Keratinocyte (primary cell): ENCODE measurements around the gene DNAJC18. TPM values are rescaled to one million over a fixed set of nuclear protein-coding genes. Genes with fewer than 3 reads are reported as not detected.
"Not testable (repeated sequence)": the region's sequence is repeated elsewhere in the genome, so short reads cannot be mapped to it uniquely, and the experiment has no call there.

Source experiments
- DNase-seq: peaks from one replicate; pipeline ENCODE4 v3.0.0-alpha.2; 2011; ENCODE audit warnings: low read depth, missing footprints, low spot score
- FAIRE-seq: peaks from 2 replicates; lab custom pipeline; 2011; peaks lifted over from hg19 to GRCh38; lab: Jason Lieb, UNC
- H2AFZ ChIP-seq: 2 replicates; pipeline ENCODE4 v1.6.0; 2012; ENCODE audit warnings: low read length, control low read depth, inconsistent platforms; ENCODE audit not compliant: control insufficient read depth
- H3K27ac ChIP-seq: 2 replicates; pipeline ENCODE4 v1.5.1; 2011; ENCODE audit warnings: low read length; ENCODE audit not compliant: control insufficient read depth, insufficient read depth
- H3K27me3 ChIP-seq: 3 replicates; pipeline ENCODE4 v1.6.0; 2011; ENCODE audit warnings: low read length; ENCODE audit not compliant: control insufficient read depth, insufficient read depth; ENCODE audit errors: extremely low read depth
- H3K36me3 ChIP-seq, 2 experiments: 2 replicates in 1 of 2; 3 replicates in 1 of 2; pipeline ENCODE4 v1.5.1; 2011; ENCODE audit warnings: low read length in 2 of 2, mild to moderate bottlenecking in 1 of 2; ENCODE audit not compliant: control insufficient read depth in 2 of 2, insufficient read depth in 2 of 2; ENCODE audit errors: extremely low read depth in 1 of 2
- H3K4me1 ChIP-seq: 3 replicates; pipeline ENCODE4 v1.5.1; 2011; ENCODE audit warnings: low read length; ENCODE audit not compliant: control insufficient read depth, insufficient read depth; ENCODE audit errors: extremely low read depth
- H3K4me2 ChIP-seq: 3 replicates; pipeline ENCODE4 v1.6.0; 2011; ENCODE audit warnings: low read depth, low read length; ENCODE audit not compliant: control insufficient read depth, insufficient read depth; ENCODE audit errors: extremely low read depth
- H3K4me3 ChIP-seq, 3 experiments: fragments of 200-600 bp in 1 of 3; sonication (generic) in 1 of 3; 2 replicates in 2 of 3; 3 replicates in 1 of 3; pipeline ENCODE4 v1.5.1; 2011 to 2016; ENCODE audit warnings: low read length in 3 of 3, mild to moderate bottlenecking in 3 of 3, control low read depth in 2 of 3, inconsistent platforms in 1 of 3, low read depth in 1 of 3, mixed read lengths in 1 of 3, mixed run types in 1 of 3, moderate library complexity in 1 of 3; ENCODE audit not compliant: control insufficient read depth in 2 of 3, insufficient read depth in 2 of 3; ENCODE audit errors: extremely low read depth in 1 of 3
- H3K79me2 ChIP-seq: 2 replicates; pipeline ENCODE4 v1.6.0; 2012; ENCODE audit warnings: low read length; ENCODE audit not compliant: control insufficient read depth, insufficient read depth
- H3K9ac ChIP-seq: 3 replicates; pipeline ENCODE4 v1.6.0; 2011; ENCODE audit warnings: low read length; ENCODE audit not compliant: control insufficient read depth, insufficient read depth; ENCODE audit errors: extremely low read depth
- H3K9me1 ChIP-seq: 3 replicates; pipeline ENCODE4 v1.6.0; 2011; ENCODE audit warnings: low read length; ENCODE audit not compliant: control insufficient read depth, insufficient read depth; ENCODE audit errors: extremely low read depth
- H3K9me3 ChIP-seq: 2 replicates; pipeline ENCODE4 v1.5.1; 2012; ENCODE audit warnings: low read depth, low read length; ENCODE audit not compliant: control insufficient read depth
- H4K20me1 ChIP-seq: 3 replicates; pipeline ENCODE4 v1.6.0; 2011; ENCODE audit warnings: low read length; ENCODE audit not compliant: control insufficient read depth, insufficient read depth; ENCODE audit errors: extremely low read depth
- CTCF ChIP-seq, 3 experiments: IDR thresholded peaks in 1 of 3; conservative IDR thresholded peaks in 1 of 3; optimal IDR thresholded peaks in 1 of 3; 2 replicates in 2 of 3; 3 replicates in 1 of 3; pipeline versions ENCODE3 to v1.5.1; 2011; ENCODE audit warnings: low read length in 3 of 3, mild to moderate bottlenecking in 3 of 3, moderate library complexity in 2 of 3, control low read depth in 1 of 3, inconsistent platforms in 1 of 3; ENCODE audit not compliant: insufficient read depth in 2 of 3; ENCODE audit errors: extremely low read depth in 1 of 3
- EZH2 ChIP-seq: IDR thresholded peaks from one replicate; pipeline ENCODE4 v1.6.1; 2012; ENCODE audit warnings: inconsistent platforms, mild to moderate bottlenecking, low read length, moderate library complexity
- dilution Hi-C: fragments of 300-500 bp; cut with MboI; formaldehyde crosslinking; loops from one replicate; pipeline ENCODE4 v1.7.0; 2020; ENCODE audit warnings: low sequenced_read_pairs; ENCODE audit not compliant: extremely low pct_ligation_motif_present
- polyA plus RNA-seq, 5 experiments: library from polyadenylated mRNA; depleted of rRNA in 3 of 5; stranded (reverse) in 3 of 5; stranded (forward) in 1 of 5; unstranded in 1 of 5; fragments of >200 nt; gene quantifications; 1 replicate in 1 of 5; 2 replicates in 3 of 5; 3 replicates in 1 of 5; pipeline versions ENCODE4 v1.2.1 to v1.2.3, GENCODE V29; 2011 to 2012; ENCODE audit warnings: missing spikeins in 2 of 5, low read depth in 1 of 5, low replicate concordance in 1 of 5

The DNAJC18 gene
- polyA plus RNA-seq, 1 donor (not counting 4 experiments of a cell fraction or from before 2014, with no cell fraction given): 6.6 TPM

GRCh38 chr5:139410121-139410992 is 29.0 kb downstream of the DNAJC18 start:
- DNase-seq: no peak
- H3K9me3 ChIP-seq: no peaks in the 10 kb centered on the region
- no peak overlapping the region for H2AFZ ChIP-seq
- TF ChIP-seq CTCF (optimal IDR thresholded peaks at IDR 0.05 in 1 of 3, IDR thresholded peaks at IDR 0.05 in 1 of 3, conservative IDR thresholded peaks at IDR 0.05 in 1 of 3; ENCODE audit: extremely low read depth in 1 of 3, insufficient read depth in 2 of 3, low read length in 3 of 3): no peak
- no peak for TF ChIP-seq EZH2
- H3K27ac ChIP-seq: no peak overlapping the region
- no peaks in the 10 kb centered on the region for H3K36me3 ChIP-seq
- no peak overlapping the region for H3K4me2 ChIP-seq
- H3K27me3 ChIP-seq: no peaks in the 10 kb centered on the region
- no peak for FAIRE-seq
- dilution Hi-C loops: no loop called here
- H3K9ac ChIP-seq: no peak overlapping the region
- H3K9me1 ChIP-seq: no peaks in the 10 kb centered on the region
- H3K79me2 ChIP-seq: no peaks in the 10 kb centered on the region
- H3K4me3 ChIP-seq: no peak overlapping the region
- peaks cover 19% of the 10 kb centered on the region for H3K4me1 ChIP-seq
- no peaks in the 10 kb centered on the region for H4K20me1 ChIP-seq

- FAIRE-seq, H3K36me3 ChIP-seq, H3K9me1 ChIP-seq, H3K27me3 ChIP-seq, H4K20me1 ChIP-seq, H3K9ac ChIP-seq, H2AFZ ChIP-seq, H3K9me3 ChIP-seq, dilution Hi-C loops, H3K79me2 ChIP-seq, H3K27ac ChIP-seq, DNase-seq, H3K4me3 ChIP-seq, H3K4me2 ChIP-seq: not testable (repeated sequence)
- peaks cover 12% of the 10 kb centered on the region for H3K4me1 ChIP-seq
These were observed 30.2 kb downstream of the DNAJC18 start for GRCh38 chr5:139409116-139409515.
